Measurements from ENCODE around the gene GPRC5C. TPM values are rescaled to one million over a fixed set of nuclear protein-coding genes. Genes with fewer than 3 reads are reported as not detected.

The GPRC5C gene
- total and polyA plus RNA-seq, 2 of the 13 experiments (the other 11 are each of a cell fraction or from before 2014, with no cell fraction given): 85.6 to 300 TPM

DNA sequence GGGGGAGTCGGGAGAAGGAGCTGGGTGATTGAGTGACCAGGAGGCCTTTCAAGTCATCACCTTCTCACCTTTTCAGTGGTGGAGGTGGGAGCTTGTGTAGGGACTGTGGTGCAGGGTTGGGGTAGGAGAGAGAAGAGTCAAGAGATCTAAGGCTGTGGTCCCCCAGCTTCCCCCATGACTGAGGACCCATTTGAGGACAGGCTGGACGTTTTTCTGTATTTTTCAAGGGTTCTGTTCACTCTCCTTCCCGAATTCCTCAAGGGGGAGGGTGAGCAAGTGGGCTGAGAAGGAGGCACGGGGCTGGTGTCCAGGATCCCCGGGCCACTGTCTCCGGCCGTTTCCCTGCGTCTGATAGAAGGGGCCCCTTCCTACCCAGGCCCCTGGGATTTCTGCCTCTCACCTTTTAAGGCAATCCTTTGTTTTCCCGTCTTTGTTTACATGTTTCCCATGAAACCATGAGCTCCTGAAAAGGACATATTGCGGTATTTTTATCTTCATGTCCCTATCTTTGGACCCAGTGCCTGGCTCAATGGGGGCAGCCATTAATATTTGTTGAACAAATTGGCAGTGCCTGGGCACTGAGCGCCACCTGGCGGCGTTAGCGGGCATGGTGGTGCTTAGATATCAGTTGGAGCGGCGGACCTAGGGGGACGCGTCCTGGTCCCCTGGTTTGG is 25.4 kb downstream of the GPRC5C start (continued):
- TF ChIP-seq, protein P1, sequence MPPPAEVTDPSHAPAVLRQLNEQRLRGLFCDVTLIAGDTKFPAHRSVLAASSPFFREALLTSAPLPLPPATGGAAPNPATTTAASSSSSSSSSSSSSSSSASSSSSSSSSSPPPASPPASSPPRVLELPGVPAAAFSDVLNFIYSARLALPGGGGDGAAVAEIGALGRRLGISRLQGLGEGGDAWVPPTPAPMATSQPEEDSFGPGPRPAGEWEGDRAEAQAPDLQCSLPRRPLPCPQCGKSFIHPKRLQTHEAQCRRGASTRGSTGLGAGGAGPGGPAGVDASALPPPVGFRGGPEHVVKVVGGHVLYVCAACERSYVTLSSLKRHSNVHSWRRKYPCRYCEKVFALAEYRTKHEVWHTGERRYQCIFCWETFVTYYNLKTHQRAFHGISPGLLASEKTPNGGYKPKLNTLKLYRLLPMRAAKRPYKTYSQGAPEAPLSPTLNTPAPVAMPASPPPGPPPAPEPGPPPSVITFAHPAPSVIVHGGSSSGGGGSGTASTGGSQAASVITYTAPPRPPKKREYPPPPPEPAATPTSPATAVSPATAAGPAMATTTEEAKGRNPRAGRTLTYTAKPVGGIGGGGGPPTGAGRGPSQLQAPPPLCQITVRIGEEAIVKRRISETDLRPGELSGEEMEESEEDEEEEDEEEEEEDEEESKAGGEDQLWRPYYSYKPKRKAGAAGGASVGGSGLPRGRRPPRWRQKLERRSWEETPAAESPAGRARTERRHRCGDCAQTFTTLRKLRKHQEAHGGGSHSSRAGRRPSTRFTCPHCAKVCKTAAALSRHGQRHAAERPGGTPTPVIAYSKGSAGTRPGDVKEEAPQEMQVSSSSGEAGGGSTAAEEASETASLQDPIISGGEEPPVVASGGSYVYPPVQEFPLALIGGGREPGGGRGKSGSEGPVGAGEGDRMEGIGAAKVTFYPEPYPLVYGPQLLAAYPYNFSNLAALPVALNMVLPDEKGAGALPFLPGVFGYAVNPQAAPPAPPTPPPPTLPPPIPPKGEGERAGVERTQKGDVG (CRISPR knock-in tag; IDR thresholded peaks at IDR 0.05; ENCODE audit: borderline replicate concordance): no peak
- no peak for TF ChIP-seq HNRNPUL1 (IDR thresholded peaks at IDR 0.05; ENCODE audit: low read depth, low read length)
- no peak for TF ChIP-seq FOXO1 (CRISPR knock-in tag; IDR thresholded peaks at IDR 0.05)
- TF ChIP-seq SMC3 (IDR thresholded peaks at IDR 0.05; ENCODE audit: low read length): peak; percentile 100
- TF ChIP-seq, protein P2, sequence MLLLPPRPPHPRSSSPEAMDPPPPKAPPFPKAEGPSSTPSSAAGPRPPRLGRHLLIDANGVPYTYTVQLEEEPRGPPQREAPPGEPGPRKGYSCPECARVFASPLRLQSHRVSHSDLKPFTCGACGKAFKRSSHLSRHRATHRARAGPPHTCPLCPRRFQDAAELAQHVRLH (CRISPR knock-in tag; IDR thresholded peaks at IDR 0.05; ENCODE audit: borderline replicate concordance, low read depth): peak; percentile 62; the same call in 1 of the 2 replicates
- peak; percentile 96 for TF ChIP-seq SRF (IDR thresholded peaks at IDR 0.05; ENCODE audit: low read depth, low read length)
- no peak for TF ChIP-seq ZNF468 (CRISPR knock-in tag; IDR thresholded peaks at IDR 0.05)
- no peak for TF ChIP-seq ZNF772 (CRISPR knock-in tag; IDR thresholded peaks at IDR 0.05)
- TF ChIP-seq ISX (CRISPR knock-in tag; conservative IDR thresholded peaks at IDR 0.05): no peak
- no peak for TF ChIP-seq ZNF180 (CRISPR knock-in tag; IDR thresholded peaks at IDR 0.05; ENCODE audit: borderline replicate concordance, low read depth)
- TF ChIP-seq, protein P3, sequence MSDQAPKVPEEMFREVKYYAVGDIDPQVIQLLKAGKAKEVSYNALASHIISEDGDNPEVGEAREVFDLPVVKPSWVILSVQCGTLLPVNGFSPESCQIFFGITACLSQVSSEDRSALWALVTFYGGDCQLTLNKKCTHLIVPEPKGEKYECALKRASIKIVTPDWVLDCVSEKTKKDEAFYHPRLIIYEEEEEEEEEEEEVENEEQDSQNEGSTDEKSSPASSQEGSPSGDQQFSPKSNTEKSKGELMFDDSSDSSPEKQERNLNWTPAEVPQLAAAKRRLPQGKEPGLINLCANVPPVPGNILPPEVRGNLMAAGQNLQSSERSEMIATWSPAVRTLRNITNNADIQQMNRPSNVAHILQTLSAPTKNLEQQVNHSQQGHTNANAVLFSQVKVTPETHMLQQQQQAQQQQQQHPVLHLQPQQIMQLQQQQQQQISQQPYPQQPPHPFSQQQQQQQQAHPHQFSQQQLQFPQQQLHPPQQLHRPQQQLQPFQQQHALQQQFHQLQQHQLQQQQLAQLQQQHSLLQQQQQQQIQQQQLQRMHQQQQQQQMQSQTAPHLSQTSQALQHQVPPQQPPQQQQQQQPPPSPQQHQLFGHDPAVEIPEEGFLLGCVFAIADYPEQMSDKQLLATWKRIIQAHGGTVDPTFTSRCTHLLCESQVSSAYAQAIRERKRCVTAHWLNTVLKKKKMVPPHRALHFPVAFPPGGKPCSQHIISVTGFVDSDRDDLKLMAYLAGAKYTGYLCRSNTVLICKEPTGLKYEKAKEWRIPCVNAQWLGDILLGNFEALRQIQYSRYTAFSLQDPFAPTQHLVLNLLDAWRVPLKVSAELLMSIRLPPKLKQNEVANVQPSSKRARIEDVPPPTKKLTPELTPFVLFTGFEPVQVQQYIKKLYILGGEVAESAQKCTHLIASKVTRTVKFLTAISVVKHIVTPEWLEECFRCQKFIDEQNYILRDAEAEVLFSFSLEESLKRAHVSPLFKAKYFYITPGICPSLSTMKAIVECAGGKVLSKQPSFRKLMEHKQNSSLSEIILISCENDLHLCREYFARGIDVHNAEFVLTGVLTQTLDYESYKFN (CRISPR knock-in tag; conservative IDR thresholded peaks at IDR 0.05): 0 out of 2 replicates have a peak, but pooled peaks have one; percentile 19
- TF ChIP-seq RXRA (CRISPR knock-in tag; IDR thresholded peaks at IDR 0.05): no peak
- no peak for TF ChIP-seq NR1H2 (CRISPR knock-in tag; IDR thresholded peaks at IDR 0.05; ENCODE audit: borderline replicate concordance, low read depth)
- TF ChIP-seq RFX5 (IDR thresholded peaks at IDR 0.05; ENCODE audit: low read depth, low read length): no peak
- no peak for TF ChIP-seq TCF7L2 (IDR thresholded peaks at IDR 0.05; ENCODE audit: low read depth, low read length)
- TF ChIP-seq, protein P4, sequence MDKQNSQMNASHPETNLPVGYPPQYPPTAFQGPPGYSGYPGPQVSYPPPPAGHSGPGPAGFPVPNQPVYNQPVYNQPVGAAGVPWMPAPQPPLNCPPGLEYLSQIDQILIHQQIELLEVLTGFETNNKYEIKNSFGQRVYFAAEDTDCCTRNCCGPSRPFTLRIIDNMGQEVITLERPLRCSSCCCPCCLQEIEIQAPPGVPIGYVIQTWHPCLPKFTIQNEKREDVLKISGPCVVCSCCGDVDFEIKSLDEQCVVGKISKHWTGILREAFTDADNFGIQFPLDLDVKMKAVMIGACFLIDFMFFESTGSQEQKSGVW (CRISPR knock-in tag; IDR thresholded peaks at IDR 0.05; ENCODE audit: borderline replicate concordance): no peak
- TF ChIP-seq, protein P5, sequence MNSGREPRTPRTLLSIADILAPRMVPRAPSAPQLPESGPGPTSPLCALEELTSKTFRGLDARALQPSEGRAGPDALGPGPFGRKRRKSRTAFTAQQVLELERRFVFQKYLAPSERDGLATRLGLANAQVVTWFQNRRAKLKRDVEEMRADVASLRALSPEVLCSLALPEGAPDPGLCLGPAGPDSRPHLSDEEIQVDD (CRISPR knock-in tag; IDR thresholded peaks at IDR 0.05; ENCODE audit: borderline replicate concordance): no peak

All from HepG2 (cell line).